ENCODE measurements around the gene SEMA4B.
A peak's percentile ranks its signal among the peaks of the same experiment; 100 is the strongest.

The SEMA4B gene

DNA sequence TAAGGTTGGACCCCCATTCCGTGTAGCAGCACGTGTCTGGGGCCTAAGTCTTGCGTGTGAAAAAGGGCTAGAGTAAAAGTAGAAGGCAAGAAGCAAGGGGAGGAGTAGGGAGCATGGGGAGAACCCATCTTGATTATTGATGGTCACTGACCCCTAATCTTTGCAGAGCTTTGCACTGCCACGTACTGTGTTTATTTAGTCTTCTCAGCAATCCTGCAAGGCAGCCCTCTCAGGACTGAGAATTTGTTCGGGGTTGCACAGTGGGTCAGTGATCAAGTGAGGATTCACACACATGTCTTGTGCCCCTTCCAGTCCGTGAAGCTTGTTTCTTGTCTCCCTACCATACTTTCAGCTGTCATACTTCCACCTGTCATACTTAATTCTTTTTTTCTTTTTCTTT lies 7.2 kb downstream of the SEMA4B start:
- no peak for DNase-seq

DNA sequence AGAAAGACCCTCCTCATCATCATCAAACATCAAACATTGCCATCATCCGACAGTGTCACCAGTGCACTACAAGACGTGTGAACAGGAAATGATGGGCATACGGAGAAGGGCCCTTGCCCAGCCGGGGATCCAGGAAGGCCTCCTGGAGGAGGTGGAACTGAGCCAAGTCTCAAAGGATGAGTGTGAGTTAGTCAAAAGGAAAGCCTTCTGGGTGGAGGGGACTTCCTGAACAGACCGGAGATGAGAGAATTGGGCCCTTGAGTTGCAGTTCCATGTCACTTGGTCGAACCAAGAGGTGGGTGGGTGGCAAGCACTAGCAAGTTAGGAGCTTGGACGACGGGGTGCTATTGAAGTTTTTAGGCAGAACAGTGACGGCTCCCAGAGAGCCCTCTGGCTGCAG lies 8.5 kb downstream of the SEMA4B start:
- DNase-seq, result no peak

DNA sequence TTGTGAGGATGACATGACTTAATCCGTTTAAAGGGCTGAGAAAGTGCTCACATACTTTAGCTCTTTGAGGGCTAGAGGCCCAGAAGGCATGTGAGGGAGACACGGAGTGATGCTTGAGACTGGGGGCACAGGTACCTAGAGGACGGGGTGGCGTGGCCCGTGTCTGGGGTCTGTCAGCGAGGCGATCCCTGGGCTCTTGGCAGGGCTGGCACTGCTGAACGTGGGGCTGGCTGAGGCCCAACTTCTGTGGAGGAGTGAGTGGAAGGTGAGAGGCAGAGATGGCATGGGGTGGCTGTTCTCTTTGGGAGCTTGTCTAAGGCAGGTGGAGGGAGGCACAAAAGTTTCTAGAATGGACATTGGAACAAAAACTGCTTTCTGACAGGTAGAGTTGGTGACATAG lies 9.5 kb downstream of the SEMA4B start:
- DNase-seq, result no peak

DNA sequence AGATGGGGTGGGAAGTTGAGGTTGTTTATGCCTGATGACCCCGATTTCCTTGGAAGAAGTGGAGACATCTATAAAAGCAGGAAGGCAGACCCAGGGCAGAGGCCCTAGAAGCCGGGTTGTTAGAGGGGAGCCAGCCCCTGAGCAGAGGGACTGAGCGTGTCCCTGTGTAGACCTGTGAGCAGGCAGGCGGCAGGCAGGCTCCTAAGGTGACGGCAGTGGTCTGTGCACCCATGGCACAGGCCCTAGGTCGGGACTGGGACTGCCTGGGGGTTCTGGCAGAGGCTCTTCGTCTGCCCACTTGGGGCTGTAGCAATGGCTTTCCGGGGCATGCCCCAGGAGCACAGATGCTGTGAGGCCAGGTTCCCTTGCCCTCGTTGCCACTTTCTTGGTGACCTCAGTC lies 9.9 kb downstream of the SEMA4B start:
- no peak for DNase-seq

DNA sequence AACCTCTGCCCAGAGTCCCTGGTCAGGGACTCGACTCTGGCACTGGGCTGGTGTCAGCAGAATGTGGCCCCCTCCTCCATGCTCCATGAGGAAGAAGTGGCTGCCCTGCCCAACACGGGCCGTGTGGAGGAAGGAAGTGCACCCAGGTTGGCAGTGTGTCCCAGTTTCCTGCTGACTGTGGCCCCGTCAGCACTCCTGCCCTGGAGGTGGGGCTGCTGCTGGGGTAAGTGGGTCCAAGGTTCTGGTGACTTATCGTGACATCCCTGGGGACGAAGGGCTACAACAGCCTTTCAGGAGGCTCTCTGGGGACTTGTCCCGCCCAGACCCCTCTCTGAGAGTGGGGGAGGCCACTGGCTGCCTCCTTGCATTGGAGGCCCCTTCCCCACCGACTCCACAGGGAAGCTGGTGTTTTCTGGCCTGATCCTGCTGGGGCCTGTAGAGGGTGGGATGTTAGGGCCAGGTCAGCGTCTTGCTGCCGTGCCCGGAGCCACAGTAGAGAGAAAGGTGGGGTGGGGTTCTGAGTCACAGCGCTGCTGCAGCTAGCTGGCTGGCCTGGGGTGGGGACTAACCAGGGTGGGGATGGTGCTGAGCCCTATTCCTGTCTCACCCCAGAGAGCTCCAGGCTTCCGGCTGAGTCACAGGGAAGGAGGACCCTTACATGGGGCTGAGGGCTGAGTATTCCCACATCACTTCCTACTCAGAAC lies 10.5 kb downstream of the SEMA4B start:
- DNase-seq, result peak; percentile 71

DNA sequence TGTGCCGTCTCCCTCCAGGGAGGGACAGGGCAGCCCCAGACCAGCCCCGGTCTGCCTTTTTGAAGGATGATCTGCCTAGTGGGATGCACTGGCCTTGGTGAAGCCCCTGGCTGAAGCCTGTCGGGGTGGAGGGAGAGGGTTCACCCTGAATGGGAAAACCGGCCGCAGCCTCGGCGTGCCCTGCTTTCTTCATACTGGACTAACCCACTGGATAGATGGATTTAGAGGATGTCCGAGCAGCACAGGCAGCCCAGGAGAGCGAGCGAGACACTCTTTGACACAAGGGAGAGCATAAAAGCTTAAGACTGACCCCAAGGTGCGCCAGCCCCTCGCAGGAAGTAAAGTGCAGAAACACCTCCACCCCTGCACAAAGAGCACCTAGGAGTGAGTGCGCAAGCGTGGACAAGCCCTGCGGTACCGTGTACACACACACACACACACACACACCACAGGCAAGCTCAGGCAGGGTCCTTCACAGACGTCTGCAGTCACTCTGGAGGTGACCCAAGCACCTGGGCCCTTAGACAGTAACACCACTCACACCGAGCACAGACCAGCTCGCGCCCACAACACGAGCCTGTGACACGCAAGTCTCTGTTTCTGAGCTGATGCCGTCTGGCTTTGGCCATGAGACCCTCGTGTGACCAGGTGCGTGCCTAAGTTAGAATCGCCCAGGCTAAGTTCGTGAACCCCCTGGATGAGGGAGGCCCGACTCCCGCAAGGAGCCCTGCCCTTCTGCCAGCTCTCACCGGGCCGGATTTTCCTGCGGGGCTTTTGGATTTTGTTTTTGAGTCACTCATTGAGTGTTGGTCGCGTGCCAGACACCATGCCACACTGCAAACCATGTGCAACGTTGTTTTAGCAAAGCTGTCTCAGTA lies 11.3 kb downstream of the SEMA4B start:
- no peak for DNase-seq

DNA sequence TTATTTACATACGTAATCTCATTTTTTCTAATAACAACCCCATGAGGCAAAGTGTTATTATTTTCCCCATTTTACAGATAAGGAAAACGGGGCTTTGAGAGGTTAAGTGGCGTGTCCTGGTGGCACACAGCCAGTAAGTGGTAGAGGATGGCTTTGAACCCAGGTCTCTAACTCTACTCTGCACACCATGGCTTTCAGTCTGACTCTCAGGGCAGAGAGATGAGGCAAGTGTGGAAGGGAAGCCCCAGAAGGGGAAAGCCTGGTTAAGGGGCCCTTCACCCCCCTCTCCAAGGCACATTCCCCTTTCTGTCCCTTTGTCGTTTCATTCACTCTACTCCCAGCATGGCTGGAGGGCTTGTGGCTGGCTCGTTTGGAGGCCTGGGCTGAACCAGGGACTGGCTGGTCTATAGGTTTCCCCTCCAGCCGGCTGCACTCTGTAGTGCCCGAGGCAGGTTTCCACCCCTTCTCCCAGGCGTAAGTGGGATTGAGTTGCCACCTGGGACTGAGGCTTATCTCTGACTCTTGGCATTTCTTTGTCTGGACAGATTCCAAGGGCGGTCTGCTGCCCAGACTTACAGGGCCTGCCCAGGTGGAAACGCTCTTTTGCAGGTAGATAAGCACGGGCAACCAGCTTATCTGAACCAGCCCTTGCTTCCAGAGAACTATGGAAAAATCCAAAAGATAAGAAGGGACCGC lies 12.1 kb downstream of the SEMA4B start:
- peak; percentile 37 for DNase-seq

DNA sequence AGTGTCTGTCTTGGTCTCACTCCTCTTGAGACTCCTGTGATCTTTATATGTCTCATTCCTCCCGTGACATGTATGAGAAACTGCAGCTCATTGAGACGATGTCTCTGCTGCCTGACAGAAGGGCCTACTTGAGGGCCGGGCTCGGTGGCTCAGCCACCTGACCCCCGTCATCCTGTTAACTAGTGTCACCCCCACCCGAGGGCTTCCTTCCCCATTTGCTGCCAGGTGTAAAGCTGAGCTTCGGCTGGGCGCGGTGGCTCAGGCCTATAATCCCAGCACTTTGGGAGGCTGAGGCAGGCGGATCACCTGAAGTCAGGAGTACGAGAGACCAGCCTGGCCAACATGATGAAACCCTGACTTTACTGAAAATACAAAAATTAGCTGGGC lies 12.7 kb downstream of the SEMA4B start:
- no peak for DNase-seq

DNA sequence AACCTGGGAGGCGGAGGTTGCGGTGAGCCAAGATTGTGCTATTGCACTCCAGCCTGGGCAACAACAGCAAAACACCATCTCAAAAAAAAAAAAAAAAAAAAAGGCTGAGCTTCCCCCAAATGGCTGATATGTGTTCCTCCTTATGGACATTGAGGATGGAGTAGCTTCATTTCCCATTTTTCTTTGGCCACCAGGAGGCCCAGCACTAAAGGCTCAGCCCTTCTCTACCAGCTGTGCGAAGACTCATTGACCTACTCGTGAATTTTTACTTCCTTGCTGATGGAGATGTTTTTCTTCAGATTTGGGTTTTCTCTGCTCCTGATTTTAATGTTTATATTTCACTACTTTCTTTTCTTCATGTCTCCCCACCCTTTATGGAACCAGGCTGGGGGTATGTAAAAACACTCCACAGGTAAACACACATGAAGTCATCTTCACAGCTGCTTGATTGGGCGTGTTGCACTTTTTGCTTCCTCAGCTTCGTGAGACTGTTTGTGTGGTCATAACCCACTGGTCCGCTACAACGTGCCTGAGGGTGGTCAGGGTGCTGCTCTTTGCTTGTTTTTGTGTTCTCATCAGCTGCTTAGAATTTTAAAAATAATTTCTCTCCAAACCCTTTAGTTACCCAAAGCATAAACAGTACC lies 13.5 kb downstream of the SEMA4B start:
- DNase-seq, result peak; percentile 40

DNA sequence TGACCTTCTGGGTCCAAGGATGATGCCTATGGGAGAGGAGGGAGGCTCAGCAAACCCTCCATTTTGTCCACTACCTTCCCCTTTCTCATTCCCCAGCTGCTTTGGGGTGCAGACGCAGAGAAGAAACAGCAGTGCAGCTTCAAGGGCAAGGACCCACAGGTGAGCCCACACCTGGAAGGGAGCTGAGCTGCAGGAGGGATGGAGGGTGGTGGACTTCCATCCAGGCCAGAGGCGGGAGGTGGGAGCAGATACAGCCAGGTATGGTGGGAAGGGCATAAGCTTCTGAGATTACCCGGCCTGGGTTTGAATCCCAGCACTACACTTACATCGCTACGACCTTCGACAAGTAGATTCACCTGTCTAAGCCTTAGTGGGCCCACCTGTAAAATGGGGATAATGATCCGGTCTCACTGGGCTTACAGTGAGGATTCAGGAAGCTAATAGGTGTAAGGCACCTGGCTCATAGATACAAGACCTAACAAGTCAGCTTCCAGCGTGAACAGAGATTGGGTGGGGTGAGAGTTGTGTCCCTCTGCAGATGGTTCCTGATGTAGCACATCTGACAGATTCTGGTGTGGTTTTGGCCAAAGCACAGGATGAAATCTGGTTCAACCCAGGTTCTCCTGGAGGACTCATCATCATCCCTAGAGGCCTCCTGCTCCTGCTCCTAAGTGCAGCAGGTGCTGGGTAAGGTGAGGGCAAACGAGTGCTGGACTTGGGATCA lies 16.7 kb downstream of the SEMA4B start:
- no peak for DNase-seq

DNA sequence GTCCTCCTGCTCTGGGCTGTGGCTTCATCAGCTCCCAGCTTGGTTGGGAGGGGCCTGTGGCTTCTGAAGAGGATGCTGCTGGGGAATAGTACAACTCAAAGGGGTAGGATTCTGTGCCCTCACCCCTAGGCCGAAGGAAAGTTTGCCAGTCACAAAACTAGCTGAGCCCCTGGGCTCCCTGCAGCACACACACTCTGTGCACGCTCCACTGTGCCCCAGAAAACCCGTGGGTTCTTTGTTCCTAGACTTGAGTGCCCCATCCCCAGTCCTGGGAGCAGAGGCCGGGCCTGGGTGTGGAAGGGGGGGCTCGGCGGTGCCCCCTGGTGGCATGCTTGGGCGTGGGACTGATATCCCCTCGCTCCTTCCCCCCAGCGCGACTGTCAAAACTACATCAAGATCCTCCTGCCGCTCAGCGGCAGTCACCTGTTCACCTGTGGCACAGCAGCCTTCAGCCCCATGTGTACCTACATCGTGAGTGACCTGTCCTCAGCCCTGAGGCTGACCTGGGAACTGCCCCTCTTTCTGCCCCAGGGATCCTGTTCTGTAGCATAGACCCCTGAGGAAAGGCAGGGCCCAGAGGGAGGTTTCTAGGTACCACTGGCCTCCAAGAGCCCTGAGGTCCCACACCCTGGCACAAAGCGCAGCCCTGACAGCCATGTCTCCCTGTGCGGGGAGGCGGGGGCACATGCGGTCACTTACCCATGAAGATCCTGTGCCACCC lies 18.5 kb downstream of the SEMA4B start:
- DNase-seq, result peak; percentile 20

DNA sequence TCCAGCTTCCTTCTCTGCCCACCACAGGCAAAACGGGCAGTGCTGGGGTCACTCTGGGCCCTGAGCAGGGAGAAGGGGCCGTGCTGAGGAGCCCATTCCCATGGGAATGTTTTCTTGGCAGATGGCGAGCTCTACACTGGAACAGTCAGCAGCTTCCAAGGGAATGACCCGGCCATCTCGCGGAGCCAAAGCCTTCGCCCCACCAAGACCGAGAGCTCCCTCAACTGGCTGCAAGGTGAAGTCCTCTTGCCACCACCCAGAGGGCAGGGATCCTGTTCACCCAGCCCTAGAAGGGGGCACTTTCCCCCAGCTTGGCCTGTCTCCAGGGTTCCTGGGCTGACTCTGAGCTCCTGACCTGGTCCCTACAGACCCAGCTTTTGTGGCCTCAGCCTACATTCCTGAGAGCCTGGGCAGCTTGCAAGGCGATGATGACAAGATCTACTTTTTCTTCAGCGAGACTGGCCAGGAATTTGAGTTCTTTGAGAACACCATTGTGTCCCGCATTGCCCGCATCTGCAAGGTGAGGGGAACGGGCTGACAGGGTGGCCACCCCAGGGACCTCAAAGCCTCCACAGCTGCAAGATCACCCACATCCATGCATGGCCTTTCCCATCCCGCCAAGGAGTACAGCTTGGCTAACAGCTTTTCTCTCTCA lies 20.2 kb downstream of the SEMA4B start:
- peak; percentile 63 for DNase-seq

DNA sequence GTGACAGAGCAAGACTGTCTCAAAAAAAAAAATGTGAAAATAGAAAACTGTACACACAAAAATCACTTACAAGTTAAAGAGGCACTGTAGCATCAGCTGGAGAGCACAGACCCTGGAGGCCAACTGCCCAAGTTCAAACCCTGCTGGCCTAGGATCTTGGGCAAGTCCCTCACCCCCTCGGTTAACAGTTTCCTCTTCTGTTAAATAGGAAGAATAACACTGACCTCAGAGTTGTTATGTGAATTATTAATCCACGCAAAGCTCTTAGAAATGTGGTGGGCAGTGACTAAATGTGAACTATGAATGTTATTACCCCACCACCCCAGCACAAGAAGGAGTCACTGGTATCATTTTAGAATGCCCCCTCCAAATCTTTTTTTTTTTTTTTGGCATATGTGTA lies 21.4 kb downstream of the SEMA4B start:
- no peak for DNase-seq

DNA sequence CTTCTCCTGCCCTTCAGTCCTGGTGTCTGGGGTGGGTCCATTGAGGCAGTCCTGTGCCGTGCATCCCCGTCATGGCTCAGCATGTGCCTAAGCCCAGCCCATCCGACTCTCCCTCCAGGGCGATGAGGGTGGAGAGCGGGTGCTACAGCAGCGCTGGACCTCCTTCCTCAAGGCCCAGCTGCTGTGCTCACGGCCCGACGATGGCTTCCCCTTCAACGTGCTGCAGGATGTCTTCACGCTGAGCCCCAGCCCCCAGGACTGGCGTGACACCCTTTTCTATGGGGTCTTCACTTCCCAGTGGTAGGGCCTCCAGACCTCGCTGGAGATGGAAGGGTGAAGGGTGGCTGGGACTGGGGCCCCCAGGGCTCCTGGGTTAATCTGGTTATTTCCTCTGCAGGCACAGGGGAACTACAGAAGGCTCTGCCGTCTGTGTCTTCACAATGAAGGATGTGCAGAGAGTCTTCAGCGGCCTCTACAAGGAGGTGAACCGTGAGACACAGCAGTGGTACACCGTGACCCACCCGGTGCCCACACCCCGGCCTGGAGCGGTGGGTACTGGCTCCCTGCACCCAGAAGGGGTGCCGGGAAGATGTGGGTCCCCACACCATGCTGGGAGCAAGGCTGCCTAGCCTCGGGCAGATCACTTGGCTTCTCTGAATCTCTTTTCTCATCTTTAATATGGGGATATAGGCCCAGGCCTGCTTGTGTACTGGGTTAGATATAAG lies 22.5 kb downstream of the SEMA4B start:
- no peak for DNase-seq

DNA sequence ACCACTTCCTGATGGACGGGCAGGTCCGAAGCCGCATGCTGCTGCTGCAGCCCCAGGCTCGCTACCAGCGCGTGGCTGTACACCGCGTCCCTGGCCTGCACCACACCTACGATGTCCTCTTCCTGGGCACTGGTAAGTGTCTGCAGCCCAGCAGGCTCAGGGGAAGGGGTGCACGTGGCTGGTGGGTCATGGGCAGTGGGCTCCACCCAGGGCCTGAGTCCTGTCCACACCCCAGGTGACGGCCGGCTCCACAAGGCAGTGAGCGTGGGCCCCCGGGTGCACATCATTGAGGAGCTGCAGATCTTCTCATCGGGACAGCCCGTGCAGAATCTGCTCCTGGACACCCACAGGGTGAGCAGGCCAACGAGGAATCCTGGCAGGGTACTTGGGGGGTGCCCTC lies 23.9 kb downstream of the SEMA4B start:
- DNase-seq, result no peak

DNA sequence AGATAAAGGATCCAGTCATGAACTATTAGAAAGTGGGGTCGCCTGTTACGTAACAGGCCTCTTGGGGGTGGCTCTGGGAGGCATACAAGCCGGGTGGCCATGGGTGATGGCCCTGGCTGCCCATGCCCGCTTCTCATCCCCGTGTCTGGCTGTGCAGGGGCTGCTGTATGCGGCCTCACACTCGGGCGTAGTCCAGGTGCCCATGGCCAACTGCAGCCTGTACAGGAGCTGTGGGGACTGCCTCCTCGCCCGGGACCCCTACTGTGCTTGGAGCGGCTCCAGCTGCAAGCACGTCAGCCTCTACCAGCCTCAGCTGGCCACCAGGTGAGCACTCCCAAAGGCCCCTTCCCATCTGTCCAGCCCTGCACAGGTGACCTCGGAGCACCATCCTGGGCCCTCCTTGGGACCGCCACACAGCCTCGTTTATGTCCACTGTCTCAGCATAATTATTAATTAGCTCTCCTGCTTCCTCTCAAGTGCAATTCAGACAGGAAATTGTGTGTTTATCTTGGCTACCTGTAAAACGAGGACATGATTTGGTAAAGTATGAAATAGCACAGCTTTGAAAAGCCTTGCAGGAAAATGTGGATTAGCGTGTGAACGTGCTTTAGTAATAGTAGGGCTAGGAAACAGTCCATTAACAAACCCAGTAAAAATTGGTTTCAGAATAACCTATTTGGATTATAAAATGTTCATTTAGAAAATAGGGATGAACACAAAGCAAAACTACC lies 24.5 kb downstream of the SEMA4B start:
- no peak for DNase-seq

DNA sequence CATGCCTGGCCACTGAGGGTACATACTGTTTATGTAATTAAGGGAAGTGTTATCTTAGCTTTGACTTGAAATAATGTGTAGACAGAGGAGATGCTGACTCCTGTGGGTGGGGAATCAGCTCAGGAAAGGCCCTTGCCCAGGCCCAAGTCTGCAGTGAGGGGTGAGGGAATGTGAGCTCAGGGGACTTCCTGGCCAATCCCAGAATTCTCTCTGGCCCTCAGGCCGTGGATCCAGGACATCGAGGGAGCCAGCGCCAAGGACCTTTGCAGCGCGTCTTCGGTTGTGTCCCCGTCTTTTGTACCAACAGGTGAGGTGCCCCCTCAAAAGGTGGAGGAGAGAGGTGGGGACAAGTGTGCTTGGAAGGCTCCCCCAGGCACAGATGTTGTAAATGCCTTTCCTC lies 26.2 kb downstream of the SEMA4B start:
- no peak for DNase-seq

DNA sequence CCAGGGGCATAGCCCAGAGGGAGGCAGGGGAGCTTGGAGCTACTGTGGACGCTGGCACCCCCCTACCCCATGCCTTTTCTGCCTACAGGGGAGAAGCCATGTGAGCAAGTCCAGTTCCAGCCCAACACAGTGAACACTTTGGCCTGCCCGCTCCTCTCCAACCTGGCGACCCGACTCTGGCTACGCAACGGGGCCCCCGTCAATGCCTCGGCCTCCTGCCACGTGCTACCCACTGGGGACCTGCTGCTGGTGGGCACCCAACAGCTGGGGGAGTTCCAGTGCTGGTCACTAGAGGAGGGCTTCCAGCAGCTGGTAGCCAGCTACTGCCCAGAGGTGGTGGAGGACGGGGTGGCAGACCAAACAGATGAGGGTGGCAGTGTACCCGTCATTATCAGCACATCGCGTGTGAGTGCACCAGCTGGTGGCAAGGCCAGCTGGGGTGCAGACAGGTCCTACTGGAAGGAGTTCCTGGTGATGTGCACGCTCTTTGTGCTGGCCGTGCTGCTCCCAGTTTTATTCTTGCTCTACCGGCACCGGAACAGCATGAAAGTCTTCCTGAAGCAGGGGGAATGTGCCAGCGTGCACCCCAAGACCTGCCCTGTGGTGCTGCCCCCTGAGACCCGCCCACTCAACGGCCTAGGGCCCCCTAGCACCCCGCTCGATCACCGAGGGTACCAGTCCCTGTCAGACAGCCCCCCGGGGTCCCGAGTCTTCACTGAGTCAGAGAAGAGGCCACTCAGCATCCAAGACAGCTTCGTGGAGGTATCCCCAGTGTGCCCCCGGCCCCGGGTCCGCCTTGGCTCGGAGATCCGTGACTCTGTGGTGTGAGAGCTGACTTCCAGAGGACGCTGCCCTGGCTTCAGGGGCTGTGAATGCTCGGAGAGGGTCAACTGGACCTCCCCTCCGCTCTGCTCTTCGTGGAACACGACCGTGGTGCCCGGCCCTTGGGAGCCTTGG lies 27.0 kb downstream of the SEMA4B start:
- DNase-seq, result no peak

DNA sequence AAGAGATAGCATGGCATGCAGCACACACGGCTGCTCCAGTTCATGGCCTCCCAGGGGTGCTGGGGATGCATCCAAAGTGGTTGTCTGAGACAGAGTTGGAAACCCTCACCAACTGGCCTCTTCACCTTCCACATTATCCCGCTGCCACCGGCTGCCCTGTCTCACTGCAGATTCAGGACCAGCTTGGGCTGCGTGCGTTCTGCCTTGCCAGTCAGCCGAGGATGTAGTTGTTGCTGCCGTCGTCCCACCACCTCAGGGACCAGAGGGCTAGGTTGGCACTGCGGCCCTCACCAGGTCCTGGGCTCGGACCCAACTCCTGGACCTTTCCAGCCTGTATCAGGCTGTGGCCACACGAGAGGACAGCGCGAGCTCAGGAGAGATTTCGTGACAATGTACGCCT lies 27.8 kb downstream of the SEMA4B start:
- no peak for DNase-seq
